GM12891 (cell line): Measurements from ENCODE around the gene SLC25A20.

Experiments
- POLR2A ChIP-seq: IDR thresholded peaks from 2 replicates; pipeline ENCODE4 v1.6.1; 2011; ENCODE audit warnings: low read depth, low read length, control low read depth
- POLR2AphosphoS5 ChIP-seq: IDR thresholded peaks from 2 replicates; pipeline ENCODE4 v1.6.1; 2011; ENCODE audit warnings: low read depth, low read length, control low read depth
- POU2F2 ChIP-seq: IDR thresholded peaks from 2 replicates; pipeline ENCODE4 v1.6.1; 2011; ENCODE audit warnings: low read depth, mild to moderate bottlenecking, control low read depth, low read length, moderate library complexity
- SPI1 ChIP-seq: IDR thresholded peaks from 2 replicates; pipeline ENCODE4 v1.6.1; 2011; ENCODE audit warnings: low read depth, low read length, control low read depth
- TAF1 ChIP-seq: IDR thresholded peaks from 2 replicates; pipeline ENCODE4 v1.6.1; 2011; ENCODE audit warnings: low read depth, low read length, control low read depth

DNA sequence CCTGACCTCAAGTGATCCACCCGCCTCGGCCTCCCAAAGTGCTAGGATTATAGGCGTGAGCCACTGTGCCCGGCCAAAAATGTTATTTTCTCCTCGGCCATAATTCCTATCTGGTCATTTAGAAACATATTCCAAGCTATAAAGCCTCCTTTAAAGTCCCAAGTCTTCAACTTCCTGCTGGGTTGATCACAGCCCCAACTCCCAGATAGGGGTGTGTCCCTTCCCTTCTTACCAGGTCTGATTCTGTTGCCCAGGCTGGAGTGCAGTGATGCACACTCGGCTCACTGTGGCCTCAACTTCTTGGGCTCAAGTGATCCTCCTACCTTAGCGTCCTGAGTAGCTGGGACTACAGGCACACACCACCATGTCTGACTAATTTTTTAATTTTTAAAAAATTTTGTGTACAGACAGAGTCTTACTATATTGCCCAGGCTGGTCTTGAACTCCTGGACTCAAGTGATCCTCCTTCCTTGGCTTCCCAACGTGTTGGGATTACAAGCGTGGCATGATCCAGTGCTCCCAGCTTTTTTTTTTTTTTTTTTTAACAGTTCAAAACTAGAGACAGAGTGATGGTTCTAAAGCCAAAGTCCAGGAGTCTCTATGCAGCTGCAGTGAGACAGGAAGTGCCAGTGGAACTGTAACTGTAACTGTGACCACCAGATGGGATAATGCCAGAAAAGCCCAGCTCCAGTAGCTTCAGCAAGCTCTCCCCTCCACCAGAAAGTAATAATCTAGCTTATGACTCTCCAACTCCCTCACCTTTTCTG lies 42.8 kb downstream of the SLC25A20 start:
- TF ChIP-seq POLR2A (no peak), POLR2AphosphoS5 (no peak), TAF1 (no peak), POU2F2 (no peak), SPI1 (no peak)
